Stimulated activated CD4-positive, alpha-beta T cell treated with anti-CD3 and anti-CD28 coated beads, TNF-alpha, amount 100 ng/mL, for 1 hour (primary cell): ENCODE results near the gene HAUS8.
"Not testable (repeated sequence)": the region's sequence is repeated elsewhere in the genome, so short reads cannot be mapped to it uniquely, and the experiment has no call there.

ENCODE experiments used
- DNase-seq, 3 donors: peaks; one replicate each; pipeline ENCODE4 v3.0.0-alpha.2; 2020; ENCODE audit warnings: low read depth in 3 of 3, low spot score in 1 of 3

Gene HAUS8

GRCh38 chr19:17075035-17075863 is at the start of gene HAUS8, which contains the start of gene MYO9B:
Gene HAUS8, minus strand, starts transcription at chr19:17075452. Its CDS starts 30 bp downstream, at chr19:17075422.
Gene MYO9B, plus strand, starts transcription at chr19:17075777. Its CDS starts 25,941 bp downstream, at chr19:17101718.
- peak; percentile 96 to 99 (median 99) for DNase-seq

DNA sequence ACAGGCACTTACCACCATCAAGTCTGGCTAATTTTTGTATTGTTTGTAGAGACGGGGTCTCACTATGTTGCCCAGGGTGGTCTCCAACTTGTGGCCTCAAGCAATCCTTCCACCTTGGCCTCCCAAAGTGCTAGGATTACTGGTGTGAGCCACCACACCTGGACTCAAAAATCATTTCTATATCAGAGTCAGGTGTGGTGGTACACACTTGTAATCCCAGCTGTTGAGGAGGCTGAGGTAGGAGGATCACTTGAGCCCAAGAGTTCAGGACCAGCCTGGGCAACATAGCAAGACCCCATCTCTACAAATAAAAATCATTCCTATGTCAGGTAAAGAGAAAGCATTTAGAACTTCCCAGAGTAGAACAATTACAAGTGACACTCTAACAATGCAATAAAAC is 48.8 kb upstream of the HAUS8 start:
- DNase-seq = no peak

DNA sequence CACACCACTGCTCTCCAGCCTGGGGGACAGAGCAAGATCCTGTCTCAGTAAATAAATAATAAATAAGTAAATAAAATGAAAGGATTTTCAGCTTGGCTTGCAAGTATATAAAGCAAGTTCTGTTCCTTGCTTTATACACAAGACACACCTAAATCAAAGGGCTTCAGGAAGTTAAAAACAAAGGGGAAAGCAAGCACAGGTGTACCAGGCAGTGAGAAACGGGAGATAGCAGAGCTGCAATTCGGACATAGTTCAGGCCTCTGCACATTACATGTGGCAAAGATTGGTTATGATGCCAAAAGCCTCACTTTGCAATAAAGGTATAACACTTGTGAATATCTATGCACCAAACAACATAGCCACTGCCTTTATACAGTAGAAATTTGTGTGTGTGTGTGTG is 47.8 kb upstream of the HAUS8 start:
- DNase-seq = no peak

DNA sequence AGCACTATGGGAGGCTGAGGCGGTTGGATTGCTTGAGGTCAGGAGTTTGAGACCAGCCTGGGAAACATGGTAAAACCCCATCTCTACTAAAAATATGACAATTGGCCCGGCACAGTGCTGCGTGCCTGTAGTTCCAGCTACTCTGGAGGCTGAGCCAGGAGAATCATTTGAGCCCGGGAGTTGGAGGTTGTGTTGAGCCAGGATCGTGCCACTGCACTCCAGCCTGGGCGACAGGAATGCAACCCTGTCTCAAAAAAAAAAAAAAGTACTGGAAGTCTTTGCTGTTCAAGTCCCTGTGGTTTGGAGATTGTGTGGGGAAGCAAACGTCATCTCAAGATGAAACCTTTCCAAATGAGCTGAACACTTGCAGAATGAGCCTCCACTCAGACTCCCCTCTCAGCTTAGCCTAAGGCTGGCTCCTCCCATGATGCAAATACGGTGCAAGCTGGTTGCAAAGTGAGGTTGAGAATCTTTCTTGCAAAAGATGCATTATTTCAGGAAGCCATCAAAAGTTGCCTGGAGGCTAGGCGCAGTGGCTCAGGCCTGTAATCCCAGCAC is 46.6 kb upstream of the HAUS8 start:
- DNase-seq = no peak

DNA sequence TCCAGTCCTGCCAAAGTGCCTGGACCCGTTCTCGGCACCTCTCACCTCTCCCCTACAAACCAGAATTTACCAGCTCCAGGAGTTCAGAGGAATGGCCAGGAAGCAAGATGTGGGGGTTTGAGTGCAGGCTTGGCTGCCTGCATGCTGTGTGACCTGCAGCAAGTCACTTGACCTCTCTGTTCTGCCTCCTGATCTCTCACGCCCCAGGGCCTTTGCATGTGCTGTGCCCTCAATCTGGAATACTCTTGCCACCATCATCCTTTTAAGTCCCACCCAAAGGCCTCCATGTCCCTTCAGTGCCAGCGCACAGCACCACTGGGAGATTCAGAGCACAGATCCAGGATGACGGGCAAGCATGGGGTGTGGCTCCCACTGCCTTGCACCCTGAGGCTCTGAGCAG is 43.7 kb upstream of the HAUS8 start:
- DNase-seq = no peak

DNA sequence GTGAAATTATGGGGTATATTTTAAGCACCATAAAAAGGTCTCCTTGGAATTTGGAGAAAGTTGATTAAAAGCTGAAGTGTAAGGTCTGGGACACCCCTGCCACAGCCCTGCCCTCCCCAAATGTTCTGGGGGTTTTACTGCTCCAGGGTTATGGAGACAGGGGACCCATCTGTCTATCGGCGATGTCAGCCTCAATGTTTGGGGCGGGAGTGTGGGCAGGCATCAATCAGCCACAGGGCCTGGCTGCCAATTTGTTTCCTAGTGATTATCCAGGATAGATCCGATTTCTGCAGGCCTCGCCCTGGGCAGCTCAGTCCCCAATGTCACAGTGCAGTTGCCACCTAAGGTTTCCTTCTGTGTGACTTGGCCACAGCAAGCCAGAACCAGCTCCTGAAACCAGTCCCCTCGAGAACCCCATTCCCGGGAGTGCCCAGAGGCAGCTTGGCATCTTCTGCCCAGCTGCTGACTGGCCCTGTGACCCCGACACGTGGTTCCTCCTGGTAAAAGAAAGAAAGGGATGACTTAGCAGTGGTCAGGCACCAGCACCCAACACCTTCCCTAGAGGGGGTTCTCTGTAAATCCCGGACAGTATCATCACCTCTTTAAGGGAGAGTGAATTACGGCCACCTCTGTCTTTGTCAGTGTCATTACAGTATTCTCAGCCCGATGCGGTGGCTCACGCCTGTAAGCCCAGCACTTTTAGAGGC is 41.9 kb upstream of the HAUS8 start:
- DNase-seq = no peak

- DNase-seq = no peak
These were observed 39.2 kb upstream of the HAUS8 start for GRCh38 chr19:17114414-17114831.

GRCh38 chr19:17113127-17113785 is 38.0 kb upstream of the HAUS8 start:
- DNase-seq = no peak

DNA sequence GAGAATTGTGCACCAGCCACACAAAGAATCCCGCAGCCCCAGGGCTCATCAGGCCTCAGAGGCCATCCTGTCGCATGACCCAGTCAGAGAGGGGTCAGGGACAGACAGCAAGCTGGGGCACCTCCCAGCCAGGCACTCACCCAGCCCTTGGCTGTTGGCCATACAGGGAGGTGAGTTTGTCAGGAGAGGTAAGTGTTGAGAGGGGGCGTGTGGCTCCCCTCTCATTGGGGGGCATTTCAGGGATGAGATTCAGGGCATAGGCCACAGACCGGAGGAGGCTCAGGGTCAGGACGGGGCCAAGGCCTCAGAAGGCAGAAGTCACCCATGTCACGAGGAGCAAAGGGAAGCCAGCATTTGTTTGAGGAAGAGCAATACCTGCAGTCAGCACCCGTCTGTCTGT is 37.4 kb upstream of the HAUS8 start:
- no peak for DNase-seq

DNA sequence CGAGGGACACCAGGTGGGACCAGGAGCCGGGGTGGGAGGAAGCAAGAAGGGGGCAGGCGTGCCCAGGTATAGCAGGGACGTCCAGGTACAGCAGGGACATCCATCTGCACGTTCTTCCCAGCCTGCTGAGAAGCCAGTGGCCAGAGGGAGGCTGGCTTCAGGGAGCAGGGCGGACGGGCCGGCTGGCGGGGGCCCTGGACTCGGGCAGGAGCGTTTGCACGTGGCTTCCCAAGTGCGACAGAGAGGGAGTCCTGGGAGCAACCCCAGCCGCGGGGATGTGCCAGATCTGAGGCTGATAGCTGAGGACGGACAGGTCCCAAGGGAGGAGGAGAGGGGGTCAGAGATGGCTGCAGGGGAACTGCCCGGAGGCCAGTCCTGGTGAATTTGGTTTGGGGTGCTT is 37.0 kb upstream of the HAUS8 start:
- DNase-seq = no peak

DNA sequence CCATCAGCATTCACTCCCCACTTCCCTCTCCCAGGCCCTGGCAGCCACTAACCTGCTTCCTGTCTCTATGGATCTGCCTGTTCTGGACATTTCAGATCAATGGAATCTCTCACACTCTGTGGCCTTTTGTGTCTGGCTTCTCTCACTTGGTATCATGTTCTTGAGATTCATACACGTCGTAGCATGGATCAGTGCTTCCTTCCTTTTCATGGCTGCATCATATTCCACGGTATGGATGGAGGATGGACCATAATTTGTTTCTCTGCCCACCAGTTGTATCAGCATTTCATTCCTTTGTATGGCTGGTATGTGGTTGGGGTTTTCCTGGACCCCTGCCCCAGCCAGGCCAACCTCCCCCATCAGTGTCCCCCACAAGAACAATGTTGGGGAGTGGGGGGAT is 36.5 kb upstream of the HAUS8 start:
- no peak for DNase-seq

DNA sequence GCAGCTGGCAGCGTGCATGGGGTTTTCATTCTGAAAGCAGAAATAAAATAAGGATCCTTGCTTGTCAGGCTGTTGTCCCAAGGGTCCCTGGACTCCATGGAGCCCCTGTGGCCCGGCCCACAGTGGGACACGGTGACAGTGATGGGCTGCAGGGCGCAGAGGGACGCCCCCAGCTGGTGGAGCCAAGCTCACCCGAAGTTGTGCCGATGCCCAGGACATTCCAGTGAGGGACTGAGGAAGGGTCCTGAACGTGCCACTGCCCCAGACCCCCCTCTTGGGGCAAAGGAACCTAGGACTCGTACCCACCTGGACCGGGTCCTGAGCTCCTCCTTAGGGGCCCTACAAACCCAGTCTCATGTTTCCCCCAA is 35.3 kb upstream of the HAUS8 start:
- no peak for DNase-seq

DNA sequence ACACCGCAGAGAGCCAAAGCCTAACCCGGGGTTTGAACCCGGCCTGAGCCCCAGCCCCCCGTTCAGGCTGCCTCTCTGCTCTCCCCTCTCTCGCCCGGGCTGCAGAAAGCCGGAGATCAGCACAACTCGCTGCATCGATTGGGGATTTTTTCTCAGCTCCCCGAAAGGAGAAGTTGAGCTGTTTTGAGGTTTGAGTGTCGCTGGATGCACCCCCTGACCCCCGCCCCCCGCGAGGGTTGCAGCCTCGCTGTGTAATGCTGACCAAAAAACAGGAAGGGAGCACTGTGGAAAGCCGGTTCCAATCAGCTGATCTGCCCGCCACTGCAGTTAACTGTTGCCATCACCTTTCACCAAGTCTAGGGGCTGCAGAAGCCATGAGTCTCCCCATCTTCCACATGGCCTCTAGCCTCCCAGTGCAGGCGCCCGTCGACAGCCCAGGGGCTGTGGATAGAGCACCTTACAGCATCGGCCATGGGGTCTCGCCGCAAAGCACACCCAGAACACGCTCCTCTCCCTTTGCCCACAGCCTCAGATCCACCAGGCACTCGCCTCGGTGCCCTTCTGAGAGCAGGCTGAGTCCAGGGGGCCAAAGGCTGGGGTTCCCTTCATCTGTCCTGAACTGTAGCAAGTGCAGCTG is 34.8 kb upstream of the HAUS8 start:
- DNase-seq = no peak

- DNase-seq = no peak
These were observed 34.0 kb upstream of the HAUS8 start for GRCh38 chr19:17109300-17109699.

GRCh38 chr19:17108453-17108784 is 33.2 kb upstream of the HAUS8 start:
- DNase-seq = no peak

DNA sequence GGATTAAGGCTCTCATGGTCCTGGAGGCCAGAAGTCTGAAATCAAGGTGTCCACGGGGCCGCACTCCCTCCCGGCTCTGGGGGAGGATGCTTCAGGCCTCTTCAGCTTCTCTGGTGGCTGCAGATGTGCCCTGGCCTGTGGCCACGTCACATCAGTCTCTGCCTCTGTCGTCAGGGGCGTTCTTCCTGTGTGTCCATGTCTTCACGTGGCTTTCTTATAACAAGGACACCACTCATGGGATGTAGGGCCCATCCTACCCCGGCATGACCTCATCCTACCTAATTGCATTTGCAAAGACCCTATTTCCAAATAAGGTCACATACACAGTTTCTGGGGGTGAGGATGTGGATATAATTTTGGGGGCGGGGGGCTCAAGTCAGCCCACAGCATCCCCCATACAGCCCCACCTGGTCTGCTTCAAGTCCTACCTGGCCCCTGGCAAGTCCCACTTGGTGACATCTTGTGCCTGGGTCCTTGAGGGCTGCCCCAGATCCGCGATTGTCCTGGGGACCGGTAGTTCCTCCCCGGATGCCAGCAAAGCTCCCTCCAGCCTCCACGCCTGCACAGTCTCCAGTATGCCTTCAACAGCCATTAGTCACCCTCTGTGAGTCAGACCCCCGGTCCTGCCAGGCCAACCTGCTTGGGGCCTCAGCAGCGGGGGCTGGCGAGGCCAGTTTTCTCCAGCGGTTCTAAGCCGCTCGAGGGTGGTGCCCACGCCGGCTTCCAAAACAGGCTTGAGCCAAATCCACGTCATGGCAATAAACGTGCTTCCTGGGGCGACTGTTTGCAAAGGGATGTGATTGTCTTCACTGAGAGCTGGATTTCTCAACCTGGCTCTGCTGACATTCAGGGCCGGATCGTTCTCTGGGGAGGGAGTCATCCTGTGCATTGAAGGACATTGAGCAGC is 32.5 kb upstream of the HAUS8 start:
- no peak for DNase-seq

GRCh38 chr19:17106964-17107363 is 31.7 kb upstream of the HAUS8 start:
- DNase-seq = not testable (repeated sequence)

- DNase-seq = no peak
These were observed 30.3 kb upstream of the HAUS8 start for GRCh38 chr19:17105556-17105955.

- no peak for DNase-seq
These were observed 29.4 kb upstream of the HAUS8 start for GRCh38 chr19:17104679-17105078.

- DNase-seq = no peak
These were observed 27.9 kb upstream of the HAUS8 start for GRCh38 chr19:17103177-17103576.
